HepG2 (cell line): ENCODE results near the gene SLC25A19. TPM values are rescaled to one million over a fixed set of nuclear protein-coding genes. Genes with fewer than 3 reads are reported as not detected.

Experiments used
- ATM ChIP-seq: fragments of 450-650 bp; IDR thresholded peaks from 2 replicates; pipeline ENCODE4 v1.7.1; 2017; ENCODE audit warnings: mild to moderate bottlenecking, borderline replicate concordance
- EHMT2 ChIP-seq: fragments of 200-600 bp; sonication (generic); IDR thresholded peaks from 2 replicates; pipeline ENCODE4 v1.7.0; 2017; ENCODE audit warnings: antibody characterized with exemption, low read depth, low read length, borderline replicate concordance
- HNRNPK ChIP-seq: fragments of 200-400 bp; formaldehyde crosslinking; IDR thresholded peaks from 2 replicates; pipeline ENCODE4 v1.6.1; 2018; ENCODE audit warnings: low read length, low read depth, moderate library complexity, mild to moderate bottlenecking; ENCODE audit not compliant: poor library complexity, severe bottlenecking
- NRL ChIP-seq: sonication (generic); formaldehyde crosslinking; IDR thresholded peaks from 2 replicates; pipeline ENCODE4 v1.5.0; 2020; ENCODE audit warnings: missing genetic modification reagents, mild to moderate bottlenecking, moderate library complexity, borderline replicate concordance
- PHF21A ChIP-seq: sonication (generic); formaldehyde crosslinking; IDR thresholded peaks from 2 replicates; pipeline ENCODE4 v1.5.0; 2020; ENCODE audit warnings: mild to moderate bottlenecking, missing genetic modification reagents
- SRSF9 ChIP-seq: fragments of 200-400 bp; formaldehyde crosslinking; IDR thresholded peaks from 2 replicates; pipeline ENCODE4 v1.6.1; 2018; ENCODE audit warnings: borderline replicate concordance, mild to moderate bottlenecking, low read depth, low read length; ENCODE audit not compliant: insufficient read depth, poor library complexity, severe bottlenecking
- ZBTB20 ChIP-seq: sonication (generic); formaldehyde crosslinking; IDR thresholded peaks from 2 replicates; pipeline ENCODE4 v1.8.1; 2023; ENCODE audit warnings: missing genetic modification reagents, low read depth, mild to moderate bottlenecking, borderline replicate concordance
- ZNF589 ChIP-seq: sonication (generic); formaldehyde crosslinking; conservative IDR thresholded peaks from 2 replicates; pipeline ENCODE4 v1.8.0; 2022; ENCODE audit warnings: mild to moderate bottlenecking, moderate library complexity, missing genetic modification reagents
- polyA plus RNA-seq, 8 experiments: library from polyadenylated mRNA; depleted of rRNA in 3 of 8; stranded (reverse) in 7 of 8; unstranded in 1 of 8; fragments of >200 nt; fragmentation: Illumina TruSeq in 4 of 8; extraction: Trizol in 4 of 8; gene quantifications; 2 replicates each; pipeline versions ENCODE4 v1.2.1 to v1.2.3, GENCODE V29; 2011 to 2016; ENCODE audit warnings: low read depth in 4 of 8, missing spikeins in 1 of 8, mixed read lengths in 1 of 8; ENCODE audit not compliant: insufficient read depth in 1 of 8
- total RNA-seq, 5 experiments: library from RNA; depleted of rRNA; stranded (reverse); fragments of >200 nt; fragmentation: Illumina TruSeq; extraction: Trizol; gene quantifications; 2 replicates each; pipeline ENCODE4 v1.2.3, GENCODE V29; 2016; ENCODE audit warnings: low read depth in 1 of 5
- TF ChIP-seq, protein P1 (sequence below): sonication (generic); formaldehyde crosslinking; IDR thresholded peaks from 2 replicates; pipeline ENCODE4 v1.4.0; 2020; ENCODE audit warnings: missing genetic modification reagents, borderline replicate concordance
- TF ChIP-seq, protein P2 (sequence below): sonication (generic); formaldehyde crosslinking; IDR thresholded peaks from 2 replicates; pipeline ENCODE4 v1.4.0; 2020; ENCODE audit warnings: mild to moderate bottlenecking, missing genetic modification reagents
- TF ChIP-seq, protein P3 (sequence below): sonication (generic); formaldehyde crosslinking; IDR thresholded peaks from 2 replicates; pipeline ENCODE4 v1.4.0; 2020; ENCODE audit warnings: low read depth, mild to moderate bottlenecking, missing genetic modification reagents
- TF ChIP-seq, protein P4 (sequence below): IDR thresholded peaks from 2 replicates; pipeline ENCODE4 v1.6.1; 2012; ENCODE audit warnings: low read depth, low read length, improper control_type of control experiment
- TF ChIP-seq, protein P5 (sequence below): sonication (generic); formaldehyde crosslinking; IDR thresholded peaks from 2 replicates; pipeline ENCODE4 v1.4.0; 2020; ENCODE audit warnings: mild to moderate bottlenecking, missing genetic modification reagents
- TF ChIP-seq, protein P6 (sequence below): sonication (generic); formaldehyde crosslinking; IDR thresholded peaks from 2 replicates; pipeline ENCODE4 v1.5.0; 2020; ENCODE audit warnings: mild to moderate bottlenecking, low read depth, missing genetic modification reagents, borderline replicate concordance
- TF ChIP-seq, protein P7 (sequence below): sonication (generic); formaldehyde crosslinking; IDR thresholded peaks from 2 replicates; pipeline ENCODE4 v1.8.0; 2022; ENCODE audit warnings: mild to moderate bottlenecking, missing genetic modification reagents, moderate library complexity

The SLC25A19 gene
- total and polyA plus RNA-seq, 2 of the 13 experiments (the other 11 are each of a cell fraction or from before 2014, with no cell fraction given) = 24.4 to 41.4 TPM

DNA sequence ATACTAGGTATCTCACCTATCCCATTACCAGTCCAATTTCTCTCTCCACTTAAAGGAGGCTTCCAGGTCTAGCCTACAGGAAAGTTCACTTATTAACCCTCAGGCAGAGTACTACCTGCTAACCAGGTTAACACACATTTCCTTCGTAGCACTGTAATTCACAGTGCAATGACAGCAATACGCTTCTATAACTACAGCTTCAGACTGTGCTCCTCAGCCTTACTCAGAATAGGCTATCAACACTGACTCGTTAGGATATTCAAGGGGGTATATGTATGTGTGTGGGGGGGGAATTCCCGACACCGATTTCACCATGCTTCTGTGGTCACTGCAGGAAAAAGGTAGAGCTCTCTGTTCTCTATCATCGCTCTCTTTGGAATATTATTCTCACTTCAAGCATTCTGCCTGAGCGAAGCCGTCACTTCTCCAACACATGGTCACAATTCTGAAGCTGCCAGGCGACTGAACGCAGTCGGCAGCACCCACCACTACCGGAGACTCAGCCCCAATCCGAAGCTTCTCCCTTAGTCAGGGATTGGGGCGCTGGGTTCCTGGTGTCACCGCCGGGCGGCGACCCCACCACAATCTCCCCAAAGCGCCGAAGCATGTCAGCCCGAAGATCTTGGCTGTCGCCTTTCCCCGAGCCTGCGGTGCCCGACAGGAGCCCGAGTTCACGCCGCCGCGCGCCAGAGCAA, 28.4 kb downstream of the SLC25A19 start (continued):
- TF ChIP-seq, protein P1, sequence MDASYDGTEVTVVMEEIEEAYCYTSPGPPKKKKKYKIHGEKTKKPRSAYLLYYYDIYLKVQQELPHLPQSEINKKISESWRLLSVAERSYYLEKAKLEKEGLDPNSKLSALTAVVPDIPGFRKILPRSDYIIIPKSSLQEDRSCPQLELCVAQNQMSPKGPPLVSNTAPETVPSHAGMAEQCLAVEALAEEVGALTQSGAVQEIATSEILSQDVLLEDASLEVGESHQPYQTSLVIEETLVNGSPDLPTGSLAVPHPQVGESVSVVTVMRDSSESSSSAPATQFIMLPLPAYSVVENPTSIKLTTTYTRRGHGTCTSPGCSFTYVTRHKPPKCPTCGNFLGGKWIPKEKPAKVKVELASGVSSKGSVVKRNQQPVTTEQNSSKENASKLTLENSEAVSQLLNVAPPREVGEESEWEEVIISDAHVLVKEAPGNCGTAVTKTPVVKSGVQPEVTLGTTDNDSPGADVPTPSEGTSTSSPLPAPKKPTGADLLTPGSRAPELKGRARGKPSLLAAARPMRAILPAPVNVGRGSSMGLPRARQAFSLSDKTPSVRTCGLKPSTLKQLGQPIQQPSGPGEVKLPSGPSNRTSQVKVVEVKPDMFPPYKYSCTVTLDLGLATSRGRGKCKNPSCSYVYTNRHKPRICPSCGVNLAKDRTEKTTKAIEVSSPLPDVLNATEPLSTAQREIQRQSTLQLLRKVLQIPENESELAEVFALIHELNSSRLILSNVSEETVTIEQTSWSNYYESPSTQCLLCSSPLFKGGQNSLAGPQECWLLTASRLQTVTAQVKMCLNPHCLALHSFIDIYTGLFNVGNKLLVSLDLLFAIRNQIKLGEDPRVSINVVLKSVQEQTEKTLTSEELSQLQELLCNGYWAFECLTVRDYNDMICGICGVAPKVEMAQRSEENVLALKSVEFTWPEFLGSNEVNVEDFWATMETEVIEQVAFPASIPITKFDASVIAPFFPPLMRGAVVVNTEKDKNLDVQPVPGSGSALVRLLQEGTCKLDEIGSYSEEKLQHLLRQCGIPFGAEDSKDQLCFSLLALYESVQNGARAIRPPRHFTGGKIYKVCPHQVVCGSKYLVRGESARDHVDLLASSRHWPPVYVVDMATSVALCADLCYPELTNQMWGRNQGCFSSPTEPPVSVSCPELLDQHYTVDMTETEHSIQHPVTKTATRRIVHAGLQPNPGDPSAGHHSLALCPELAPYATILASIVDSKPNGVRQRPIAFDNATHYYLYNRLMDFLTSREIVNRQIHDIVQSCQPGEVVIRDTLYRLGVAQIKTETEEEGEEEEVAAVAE (CRISPR knock-in tag) = no peak
- TF ChIP-seq, protein P2, sequence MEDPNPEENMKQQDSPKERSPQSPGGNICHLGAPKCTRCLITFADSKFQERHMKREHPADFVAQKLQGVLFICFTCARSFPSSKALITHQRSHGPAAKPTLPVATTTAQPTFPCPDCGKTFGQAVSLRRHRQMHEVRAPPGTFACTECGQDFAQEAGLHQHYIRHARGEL (CRISPR knock-in tag) = no peak
- 0 out of 2 replicates have a peak, but pooled peaks have one; percentile 86 for TF ChIP-seq NRL (CRISPR knock-in tag)
- no peak for TF ChIP-seq EHMT2
- no peak for TF ChIP-seq ZBTB20 (CRISPR knock-in tag)
- TF ChIP-seq, protein P3, sequence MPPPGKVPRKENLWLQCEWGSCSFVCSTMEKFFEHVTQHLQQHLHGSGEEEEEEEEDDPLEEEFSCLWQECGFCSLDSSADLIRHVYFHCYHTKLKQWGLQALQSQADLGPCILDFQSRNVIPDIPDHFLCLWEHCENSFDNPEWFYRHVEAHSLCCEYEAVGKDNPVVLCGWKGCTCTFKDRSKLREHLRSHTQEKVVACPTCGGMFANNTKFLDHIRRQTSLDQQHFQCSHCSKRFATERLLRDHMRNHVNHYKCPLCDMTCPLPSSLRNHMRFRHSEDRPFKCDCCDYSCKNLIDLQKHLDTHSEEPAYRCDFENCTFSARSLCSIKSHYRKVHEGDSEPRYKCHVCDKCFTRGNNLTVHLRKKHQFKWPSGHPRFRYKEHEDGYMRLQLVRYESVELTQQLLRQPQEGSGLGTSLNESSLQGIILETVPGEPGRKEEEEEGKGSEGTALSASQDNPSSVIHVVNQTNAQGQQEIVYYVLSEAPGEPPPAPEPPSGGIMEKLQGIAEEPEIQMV = no peak
- TF ChIP-seq SRSF9 = no peak
- TF ChIP-seq, protein P4, sequence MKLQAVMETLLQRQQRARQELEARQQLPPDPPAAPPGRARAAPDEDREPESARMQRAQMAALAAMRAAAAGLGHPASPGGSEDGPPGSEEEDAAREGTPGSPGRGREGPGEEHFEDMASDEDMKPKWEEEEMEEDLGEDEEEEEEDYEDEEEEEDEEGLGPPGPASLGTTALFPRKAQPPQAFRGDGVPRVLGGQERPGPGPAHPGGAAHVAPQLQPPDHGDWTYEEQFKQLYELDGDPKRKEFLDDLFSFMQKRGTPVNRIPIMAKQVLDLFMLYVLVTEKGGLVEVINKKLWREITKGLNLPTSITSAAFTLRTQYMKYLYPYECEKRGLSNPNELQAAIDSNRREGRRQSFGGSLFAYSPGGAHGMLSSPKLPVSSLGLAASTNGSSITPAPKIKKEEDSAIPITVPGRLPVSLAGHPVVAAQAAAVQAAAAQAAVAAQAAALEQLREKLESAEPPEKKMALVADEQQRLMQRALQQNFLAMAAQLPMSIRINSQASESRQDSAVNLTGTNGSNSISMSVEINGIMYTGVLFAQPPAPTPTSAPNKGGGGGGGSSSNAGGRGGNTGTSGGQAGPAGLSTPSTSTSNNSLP = no peak
- TF ChIP-seq PHF21A (CRISPR knock-in tag) = 0 out of 2 replicates have a peak, but pooled peaks have one; percentile 8
- TF ChIP-seq, protein P5, sequence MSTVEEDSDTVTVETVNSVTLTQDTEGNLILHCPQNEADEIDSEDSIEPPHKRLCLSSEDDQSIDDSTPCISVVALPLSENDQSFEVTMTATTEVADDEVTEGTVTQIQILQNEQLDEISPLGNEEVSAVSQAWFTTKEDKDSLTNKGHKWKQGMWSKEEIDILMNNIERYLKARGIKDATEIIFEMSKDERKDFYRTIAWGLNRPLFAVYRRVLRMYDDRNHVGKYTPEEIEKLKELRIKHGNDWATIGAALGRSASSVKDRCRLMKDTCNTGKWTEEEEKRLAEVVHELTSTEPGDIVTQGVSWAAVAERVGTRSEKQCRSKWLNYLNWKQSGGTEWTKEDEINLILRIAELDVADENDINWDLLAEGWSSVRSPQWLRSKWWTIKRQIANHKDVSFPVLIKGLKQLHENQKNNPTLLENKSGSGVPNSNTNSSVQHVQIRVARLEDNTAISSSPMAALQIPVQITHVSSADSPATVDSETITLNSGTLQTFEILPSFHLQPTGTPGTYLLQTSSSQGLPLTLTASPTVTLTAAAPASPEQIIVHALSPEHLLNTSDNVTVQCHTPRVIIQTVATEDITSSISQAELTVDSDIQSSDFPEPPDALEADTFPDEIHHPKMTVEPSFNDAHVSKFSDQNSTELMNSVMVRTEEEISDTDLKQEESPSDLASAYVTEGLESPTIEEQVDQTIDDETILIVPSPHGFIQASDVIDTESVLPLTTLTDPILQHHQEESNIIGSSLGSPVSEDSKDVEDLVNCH (CRISPR knock-in tag) = 0 out of 2 replicates have a peak, but pooled peaks have one; percentile 2
- TF ChIP-seq, protein P6, sequence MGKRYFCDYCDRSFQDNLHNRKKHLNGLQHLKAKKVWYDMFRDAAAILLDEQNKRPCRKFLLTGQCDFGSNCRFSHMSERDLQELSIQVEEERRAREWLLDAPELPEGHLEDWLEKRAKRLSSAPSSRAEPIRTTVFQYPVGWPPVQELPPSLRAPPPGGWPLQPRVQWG (CRISPR knock-in tag) = no peak
- TF ChIP-seq HNRNPK = no peak
- TF ChIP-seq ATM = no peak
- TF ChIP-seq ZNF589 (CRISPR knock-in tag) = peak; percentile 41; the same call in 1 of the 2 replicates
- TF ChIP-seq, protein P7, sequence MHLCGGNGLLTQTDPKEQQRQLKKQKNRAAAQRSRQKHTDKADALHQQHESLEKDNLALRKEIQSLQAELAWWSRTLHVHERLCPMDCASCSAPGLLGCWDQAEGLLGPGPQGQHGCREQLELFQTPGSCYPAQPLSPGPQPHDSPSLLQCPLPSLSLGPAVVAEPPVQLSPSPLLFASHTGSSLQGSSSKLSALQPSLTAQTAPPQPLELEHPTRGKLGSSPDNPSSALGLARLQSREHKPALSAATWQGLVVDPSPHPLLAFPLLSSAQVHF (CRISPR knock-in tag) = peak; percentile 57; the same call in 1 of the 2 replicates
